Smooth muscle cell (in vitro differentiated cells): ENCODE data around the gene ZNF423. TPM values are rescaled to one million over a fixed set of nuclear protein-coding genes. Genes with fewer than 3 reads are reported as not detected.

Source experiments
- DNase-seq: peaks from one replicate; lab custom pipeline; 2025; ENCODE audit not compliant: unreplicated experiment; lab: John Stamatoyannopoulos, UW
- H2AFZ ChIP-seq: fragments of 200-600 bp; sonication (generic); 2 replicates; pipeline ENCODE4 v1.6.0; 2016; ENCODE audit warnings: antibody characterized with exemption, low read depth, mild to moderate bottlenecking
- H3F3A ChIP-seq: fragments of 200-600 bp; sonication (generic); 2 replicates; pipeline ENCODE4 v1.6.0; 2017; ENCODE audit warnings: antibody characterized with exemption, low read depth
- H3K27ac ChIP-seq: fragments of 200-600 bp; sonication (generic); 2 replicates; pipeline ENCODE4 v1.5.1; 2016; ENCODE audit warnings: low read depth, mild to moderate bottlenecking
- H3K27me3 ChIP-seq: fragments of 200-600 bp; sonication (generic); 2 replicates; pipeline ENCODE4 v1.6.1; 2016; ENCODE audit warnings: low read depth, mild to moderate bottlenecking
- H3K36me3 ChIP-seq: fragments of 200-600 bp; sonication (generic); 2 replicates; pipeline ENCODE4 v1.5.1; 2016; ENCODE audit warnings: low read depth
- H3K4me1 ChIP-seq: fragments of 200-600 bp; sonication (generic); 2 replicates; pipeline ENCODE4 v1.5.1; 2016; ENCODE audit warnings: low read depth
- H3K4me2 ChIP-seq: fragments of 200-600 bp; sonication (generic); 2 replicates; pipeline ENCODE4 v1.6.0; 2016; ENCODE audit warnings: mild to moderate bottlenecking
- H3K4me3 ChIP-seq: fragments of 200-600 bp; sonication (generic); 2 replicates; pipeline ENCODE4 v1.5.1; 2016; ENCODE audit warnings: mild to moderate bottlenecking
- H3K79me2 ChIP-seq: fragments of 200-600 bp; sonication (generic); 2 replicates; pipeline ENCODE4 v1.6.0; 2016; ENCODE audit warnings: low read depth, mild to moderate bottlenecking
- H3K9ac ChIP-seq: fragments of 200-600 bp; sonication (generic); 2 replicates; pipeline ENCODE4 v1.6.0; 2016; ENCODE audit warnings: low read depth
- H3K9me3 ChIP-seq: fragments of 200-600 bp; sonication (generic); replicated peaks from 2 replicates; pipeline ENCODE4 v1.5.1; 2016; ENCODE audit warnings: low read depth
- H4K20me1 ChIP-seq: fragments of 200-600 bp; sonication (generic); 2 replicates; pipeline ENCODE4 v1.6.0; 2016; ENCODE audit warnings: low read depth
- CTCF ChIP-seq: fragments of 200-600 bp; sonication (generic); IDR thresholded peaks from 2 replicates; pipeline ENCODE4 v1.5.1; 2017; ENCODE audit warnings: borderline replicate concordance, mild to moderate bottlenecking, antibody characterized with exemption; ENCODE audit not compliant: insufficient read depth, poor library complexity, severe bottlenecking
- WGBS: methylation state at CpG from one replicate; pipeline ENCODE4 v1.1.7; 2016; ENCODE audit warnings: low lambda C conversion rate; 5-methylcytosine and 5-hydroxymethylcytosine counted together
- polyA plus RNA-seq: library from polyadenylated mRNA; unstranded; fragments of >200 nt; fragmentation: Nextera tagmentation; extraction: Ambion mirVana; gene quantifications from 2 replicates; pipeline ENCODE4 v1.2.1, GENCODE V29; 2016
- total RNA-seq: library from RNA; depleted of rRNA; stranded (reverse); fragments of >200 nt; gene quantifications from 2 replicates; pipeline ENCODE4 v1.2.3, GENCODE V29; 2014

Gene ZNF423
- total and polyA plus RNA-seq, 2 experiments from 2014 or later: 6.9 to 7.0 TPM

DNA sequence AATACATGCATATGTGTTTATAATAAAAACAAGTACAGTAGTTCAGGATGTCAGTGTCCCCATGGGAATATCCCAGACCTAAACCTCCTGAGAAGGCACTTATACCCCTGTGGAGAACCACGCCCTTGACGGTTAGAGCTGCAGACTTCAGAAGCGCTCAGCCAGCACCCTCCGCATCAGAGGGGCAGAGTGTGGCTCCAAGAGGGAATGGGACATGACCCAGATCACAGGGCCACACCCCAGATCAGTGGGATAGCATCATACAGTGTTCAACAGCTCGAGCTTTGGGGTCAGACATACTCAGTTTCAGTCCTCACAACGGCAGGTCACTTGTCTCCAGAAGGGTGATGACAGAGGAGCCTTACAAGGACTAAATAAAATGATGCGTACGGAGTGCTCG is 45.8 kb upstream of the ZNF423 start:
- TF ChIP-seq CTCF: no peak
- 93% methylated on average over 9 of the region's 9 CpGs for WGBS
- H3K9ac ChIP-seq: no peak overlapping the region
- no peaks in the 10 kb centered on the region for H3K36me3 ChIP-seq
- no peaks in the 10 kb centered on the region for H4K20me1 ChIP-seq
- no peak overlapping the region for H3K27ac ChIP-seq
- no peak overlapping the region for H3K4me2 ChIP-seq
- H3K27me3 ChIP-seq: no peaks in the 10 kb centered on the region
- no peak for DNase-seq
- no peak overlapping the region for H3K4me3 ChIP-seq
- no peaks in the 10 kb centered on the region for H3K9me3 ChIP-seq
- no peak overlapping the region for H2AFZ ChIP-seq
- no peaks in the 10 kb centered on the region for H3K4me1 ChIP-seq
- no peaks in the 10 kb centered on the region for H3K79me2 ChIP-seq
- H3F3A ChIP-seq: no peaks in the 10 kb centered on the region

GRCh38 chr16:49900875-49901274 is 45.0 kb upstream of the ZNF423 start:
- H3K9me3 ChIP-seq: no peaks in the 10 kb centered on the region
- H3K9ac ChIP-seq: no peak overlapping the region
- no peaks in the 10 kb centered on the region for H3K79me2 ChIP-seq
- no peaks in the 10 kb centered on the region for H3K27me3 ChIP-seq
- no peaks in the 10 kb centered on the region for H3K36me3 ChIP-seq
- no peak overlapping the region for H3K27ac ChIP-seq
- TF ChIP-seq CTCF: no peak
- no peak for DNase-seq
- no peaks in the 10 kb centered on the region for H3F3A ChIP-seq
- no peaks in the 10 kb centered on the region for H3K4me1 ChIP-seq
- no peak overlapping the region for H2AFZ ChIP-seq
- H4K20me1 ChIP-seq: no peaks in the 10 kb centered on the region
- WGBS: 90% methylated on average over 7 of the region's 7 CpGs
- no peak overlapping the region for H3K4me3 ChIP-seq
- no peak overlapping the region for H3K4me2 ChIP-seq

- Histone ChIP-seq H3K4me3 (no peak overlapping the region), H3K36me3 (no peaks in the 10 kb centered on the region), H3K79me2 (no peaks in the 10 kb centered on the region), H3K27ac (no peak overlapping the region), H3K4me2 (no peak overlapping the region), H3K9ac (no peak overlapping the region), H3K4me1 (no peaks in the 10 kb centered on the region), H3K27me3 (no peaks in the 10 kb centered on the region), H3F3A (no peaks in the 10 kb centered on the region), H3K9me3 (no peaks in the 10 kb centered on the region), H4K20me1 (no peaks in the 10 kb centered on the region), H2AFZ (no peak overlapping the region)
- 69% methylated on average over 8 of the region's 8 CpGs for WGBS
- DNase-seq: no peak
- TF ChIP-seq CTCF: no peak
These were observed 44.2 kb upstream of the ZNF423 start for GRCh38 chr16:49899991-49900695.

- no peak for TF ChIP-seq CTCF
- Histone ChIP-seq H3K4me1 (no peaks in the 10 kb centered on the region), H3K4me2 (no peak overlapping the region), H3K9ac (no peak overlapping the region), H4K20me1 (no peaks in the 10 kb centered on the region), H3K9me3 (no peaks in the 10 kb centered on the region), H3K27me3 (no peaks in the 10 kb centered on the region), H3K27ac (no peak overlapping the region), H3K4me3 (no peak overlapping the region), H3K79me2 (no peaks in the 10 kb centered on the region), H2AFZ (no peak overlapping the region), H3F3A (no peaks in the 10 kb centered on the region), H3K36me3 (no peaks in the 10 kb centered on the region)
- 87% methylated on average over 12 of the region's 12 CpGs for WGBS
- no peak for DNase-seq
These were observed 40.6 kb upstream of the ZNF423 start for GRCh38 chr16:49896447-49896964.
